NCI-H2227 (cell line): ENCODE results near the gene SLC30A10.
A peak's percentile ranks its signal among the peaks of the same experiment; 100 is the strongest.
"Not testable (repeated sequence)": the region's sequence is repeated elsewhere in the genome, so short reads cannot be mapped to it uniquely, and the experiment has no call there.

Source experiments
- DNase-seq: peaks from one replicate; lab custom pipeline; 2025; ENCODE audit not compliant: unreplicated experiment; lab: John Stamatoyannopoulos, UW

The SLC30A10 gene

GRCh38 chr1:219927956-219928790 is at the start of gene SLC30A10:
SLC30A10 (minus strand) TSS chr1:219928557; CDS start chr1:219928440, 117 bp downstream.
- DNase-seq = peak; percentile 69

- DNase-seq = no peak
These were observed 44.9 kb upstream of the SLC30A10 start for GRCh38 chr1:219973213-219973612.

DNA sequence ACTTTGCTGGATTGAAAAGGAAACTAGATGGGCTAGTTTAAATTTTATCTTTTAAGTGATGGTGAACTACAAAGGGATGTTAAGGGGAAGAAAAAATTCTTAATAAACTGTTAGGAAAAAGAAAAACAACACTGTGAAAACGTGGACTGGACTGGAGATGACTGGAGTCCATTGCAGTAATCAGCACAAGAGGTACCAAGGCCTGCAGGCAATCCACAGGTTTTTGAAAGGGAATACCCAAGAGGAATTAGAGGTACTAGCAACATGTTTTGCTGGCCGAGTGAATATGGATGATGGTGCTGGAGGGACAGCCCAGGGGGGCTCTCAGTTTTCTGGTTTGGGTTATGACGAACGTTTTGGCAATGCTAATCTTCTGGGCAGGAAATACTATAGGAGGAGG is 39.0 kb upstream of the SLC30A10 start:
- no peak for DNase-seq

GRCh38 chr1:219966071-219966349 is 37.7 kb upstream of the SLC30A10 start:
- DNase-seq = no peak

- DNase-seq = no peak
These were observed 37.1 kb upstream of the SLC30A10 start for GRCh38 chr1:219965285-219966070.

DNA sequence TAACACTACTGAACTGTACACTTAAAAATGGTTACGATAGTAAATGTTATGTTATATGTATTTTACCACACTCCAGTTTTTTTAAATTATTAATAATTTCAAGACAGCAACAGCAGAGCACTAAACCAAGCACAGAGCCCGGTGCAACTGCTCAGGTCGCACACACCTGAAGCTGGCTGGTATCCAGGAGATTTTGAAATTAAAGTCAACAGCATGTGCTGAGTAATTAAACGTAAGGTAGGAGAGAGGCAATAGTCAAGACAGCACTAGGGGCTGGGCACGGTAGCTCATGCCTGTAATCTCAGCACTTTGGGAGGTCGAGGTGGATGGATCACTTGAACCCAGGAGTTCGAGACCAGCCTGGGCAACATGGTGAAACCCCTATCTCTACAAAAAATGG is 35.1 kb upstream of the SLC30A10 start:
- DNase-seq = no peak

DNA sequence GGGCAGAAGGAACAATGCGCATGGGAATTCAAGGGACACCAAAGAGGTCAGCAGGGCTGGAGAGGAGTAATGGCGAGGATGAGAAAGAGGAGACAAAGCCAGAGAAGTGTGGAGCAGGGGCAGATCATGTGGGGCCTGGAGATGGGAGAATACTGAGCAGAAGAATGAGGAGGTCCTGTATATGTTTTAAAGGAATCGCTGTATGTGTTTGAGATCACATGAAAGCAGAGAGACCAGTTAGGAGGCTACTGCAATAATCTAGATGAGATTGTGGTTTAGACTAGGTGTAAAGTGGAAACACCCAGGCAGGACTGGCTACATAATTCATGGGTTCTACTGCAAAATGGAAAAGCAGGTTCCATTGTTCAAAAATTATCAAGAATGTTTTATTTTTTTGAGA is 33.3 kb upstream of the SLC30A10 start:
- no peak for DNase-seq

DNA sequence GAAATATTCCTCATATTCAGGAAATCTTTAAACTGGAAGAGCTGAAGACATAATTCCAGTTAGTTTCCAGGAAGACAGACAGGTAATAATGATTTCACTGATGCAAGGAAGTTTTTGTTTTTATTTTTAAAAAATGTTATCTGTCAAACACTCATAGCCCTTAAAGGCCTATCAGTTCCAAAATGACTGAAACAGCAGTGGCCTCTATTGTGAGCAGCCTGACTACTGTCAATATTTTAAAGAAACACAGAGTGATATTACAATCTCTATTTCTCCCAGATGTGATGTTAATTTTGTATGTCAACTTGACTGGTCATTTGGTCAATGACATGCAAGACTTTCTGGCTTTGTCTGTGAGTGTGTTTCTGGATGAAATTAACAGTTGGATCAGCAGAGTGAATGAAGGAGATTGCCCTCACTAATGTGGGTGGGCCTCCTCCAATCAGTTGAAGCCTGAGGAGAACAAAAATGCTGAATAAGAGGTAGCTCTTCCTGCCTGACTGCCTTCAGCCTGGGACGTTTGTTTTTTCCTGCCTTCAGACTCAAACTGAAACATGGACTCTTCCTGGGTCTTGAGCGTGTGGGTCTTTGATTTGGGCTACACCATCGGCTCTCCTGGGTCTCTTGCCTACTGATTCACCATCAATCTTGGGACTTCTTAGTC is 31.3 kb upstream of the SLC30A10 start:
- no peak for DNase-seq

DNA sequence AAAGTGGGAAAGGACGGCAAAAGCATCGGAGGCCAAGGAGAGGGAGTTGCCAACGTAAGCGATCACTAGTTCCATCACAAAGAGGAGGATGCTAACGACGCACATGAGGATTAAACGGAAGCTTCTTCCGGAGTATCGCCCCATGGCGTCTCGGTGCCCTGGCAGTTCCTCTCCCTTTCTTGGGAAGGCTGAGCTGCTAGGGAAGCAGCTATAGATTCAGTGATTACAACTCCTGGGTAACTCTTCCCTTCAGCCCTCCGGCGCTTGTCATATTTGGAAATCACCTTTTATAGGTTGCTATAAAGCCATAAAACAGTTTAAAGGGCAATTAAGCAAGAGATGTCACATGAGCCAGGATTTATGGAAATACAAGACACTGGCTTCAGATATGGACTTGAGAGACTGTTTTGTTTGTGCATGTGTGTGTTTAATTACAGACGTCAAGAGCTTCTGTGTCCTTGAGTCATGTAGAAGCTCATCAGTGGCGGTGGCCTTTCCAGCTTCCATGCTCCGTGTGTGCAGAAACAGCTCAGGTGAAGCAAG is 30.6 kb upstream of the SLC30A10 start:
- no peak for DNase-seq

DNA sequence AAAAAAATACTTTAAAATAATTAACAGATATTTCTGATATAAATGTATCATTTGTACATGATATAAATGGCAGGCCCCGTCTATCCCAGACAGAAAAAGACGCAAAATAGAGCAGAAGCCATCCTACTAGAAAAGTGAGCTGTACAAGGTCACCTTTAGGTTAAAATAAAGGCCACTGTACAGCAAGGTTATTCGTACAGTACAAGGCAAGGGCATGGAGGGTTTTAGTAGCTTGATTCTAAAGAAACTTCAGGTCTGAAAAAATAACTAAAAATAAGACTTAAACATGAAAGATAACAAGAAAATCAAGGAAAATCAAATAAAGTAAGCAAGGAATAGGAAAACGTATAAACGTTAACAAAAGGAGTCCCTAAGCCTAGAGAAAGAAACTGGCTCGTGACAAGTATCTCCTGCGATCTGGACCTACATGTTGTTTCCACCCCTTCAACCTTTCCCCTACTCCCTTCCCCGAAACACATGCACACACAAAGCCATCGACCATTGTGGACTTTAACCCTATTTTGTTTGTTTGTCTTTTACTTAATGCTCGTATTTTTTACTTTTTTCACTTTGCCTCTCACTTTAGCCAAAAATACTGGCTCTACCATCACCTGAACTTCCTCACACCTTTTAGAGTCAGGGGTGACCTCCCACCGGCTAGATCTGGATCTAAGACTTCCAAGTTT is 26.5 kb upstream of the SLC30A10 start:
- DNase-seq = no peak

DNA sequence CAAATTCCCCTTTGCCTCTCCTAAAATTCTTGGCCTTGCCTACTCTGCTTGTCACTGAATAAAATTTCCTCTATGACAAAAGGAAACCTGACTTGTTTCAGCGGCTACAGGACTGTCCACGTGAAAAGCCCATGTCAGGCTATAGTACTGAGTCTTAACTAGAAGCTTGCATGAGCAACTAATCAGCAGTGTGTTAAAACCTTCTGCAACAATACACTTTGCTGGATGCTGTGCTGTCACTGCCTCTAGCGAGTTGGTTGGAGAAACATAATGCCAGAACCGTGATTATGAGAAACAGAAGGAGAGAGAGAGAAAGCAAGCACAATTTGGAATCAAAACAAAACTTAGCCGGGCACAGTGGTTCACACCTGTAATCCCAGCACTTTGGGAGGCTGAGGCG is 25.7 kb upstream of the SLC30A10 start:
- no peak for DNase-seq

DNA sequence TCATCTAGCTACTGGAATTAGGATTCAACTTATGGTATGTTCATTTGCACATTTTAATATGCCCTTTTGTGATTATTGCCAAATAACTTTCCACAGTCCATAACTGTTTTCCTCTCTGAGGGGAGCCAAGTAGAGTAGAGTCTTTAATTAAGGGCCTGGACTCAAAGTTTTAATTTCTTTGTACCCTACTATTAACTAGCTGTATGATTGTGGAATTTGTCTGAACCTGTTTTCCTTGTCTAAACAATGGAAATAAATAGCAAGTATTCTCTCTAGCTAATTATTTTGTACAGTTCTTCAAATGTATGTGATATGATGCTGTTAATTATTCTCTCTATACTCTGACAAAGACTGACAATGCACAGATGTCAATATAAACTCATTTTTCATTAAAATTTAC is 24.0 kb upstream of the SLC30A10 start:
- DNase-seq = no peak

DNA sequence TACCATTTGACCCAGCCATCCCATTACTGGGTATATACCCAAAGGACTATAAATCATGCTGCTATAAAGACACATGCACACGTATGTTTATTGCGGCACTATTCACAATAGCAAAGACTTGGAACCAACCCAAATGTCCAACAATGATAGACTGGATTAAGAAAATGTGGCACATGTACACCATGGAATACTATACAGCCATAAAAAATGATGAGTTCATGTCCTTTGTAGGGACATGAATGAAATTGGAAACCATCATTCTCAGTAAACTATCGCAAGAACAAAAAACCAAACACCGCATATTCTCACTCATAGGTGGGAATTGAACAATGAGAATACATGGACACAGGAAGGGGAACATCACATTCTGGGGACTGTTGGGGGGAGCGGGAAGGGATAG is 20.9 kb upstream of the SLC30A10 start:
- not testable (repeated sequence) for DNase-seq

DNA sequence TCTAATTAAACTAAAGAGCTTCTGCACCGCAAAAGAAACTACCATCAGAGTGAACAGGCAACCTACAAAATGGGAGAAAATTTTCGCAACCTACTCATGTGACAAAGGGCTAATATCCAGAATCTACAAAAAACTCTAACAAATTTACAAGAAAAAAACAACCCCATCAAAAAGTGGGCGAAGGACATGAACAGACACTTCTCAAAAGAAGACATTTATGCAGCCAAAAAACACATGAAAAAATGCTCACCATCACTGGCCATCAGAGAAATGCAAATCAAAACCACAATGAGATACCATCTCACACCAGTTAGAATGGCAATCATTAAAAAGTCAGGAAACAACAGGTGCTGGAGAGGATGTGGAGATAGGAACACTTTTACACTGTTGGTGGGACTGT is 20.4 kb upstream of the SLC30A10 start:
- not testable (repeated sequence) for DNase-seq

GRCh38 chr1:219945795-219946194 is 17.4 kb upstream of the SLC30A10 start:
- no peak for DNase-seq

DNA sequence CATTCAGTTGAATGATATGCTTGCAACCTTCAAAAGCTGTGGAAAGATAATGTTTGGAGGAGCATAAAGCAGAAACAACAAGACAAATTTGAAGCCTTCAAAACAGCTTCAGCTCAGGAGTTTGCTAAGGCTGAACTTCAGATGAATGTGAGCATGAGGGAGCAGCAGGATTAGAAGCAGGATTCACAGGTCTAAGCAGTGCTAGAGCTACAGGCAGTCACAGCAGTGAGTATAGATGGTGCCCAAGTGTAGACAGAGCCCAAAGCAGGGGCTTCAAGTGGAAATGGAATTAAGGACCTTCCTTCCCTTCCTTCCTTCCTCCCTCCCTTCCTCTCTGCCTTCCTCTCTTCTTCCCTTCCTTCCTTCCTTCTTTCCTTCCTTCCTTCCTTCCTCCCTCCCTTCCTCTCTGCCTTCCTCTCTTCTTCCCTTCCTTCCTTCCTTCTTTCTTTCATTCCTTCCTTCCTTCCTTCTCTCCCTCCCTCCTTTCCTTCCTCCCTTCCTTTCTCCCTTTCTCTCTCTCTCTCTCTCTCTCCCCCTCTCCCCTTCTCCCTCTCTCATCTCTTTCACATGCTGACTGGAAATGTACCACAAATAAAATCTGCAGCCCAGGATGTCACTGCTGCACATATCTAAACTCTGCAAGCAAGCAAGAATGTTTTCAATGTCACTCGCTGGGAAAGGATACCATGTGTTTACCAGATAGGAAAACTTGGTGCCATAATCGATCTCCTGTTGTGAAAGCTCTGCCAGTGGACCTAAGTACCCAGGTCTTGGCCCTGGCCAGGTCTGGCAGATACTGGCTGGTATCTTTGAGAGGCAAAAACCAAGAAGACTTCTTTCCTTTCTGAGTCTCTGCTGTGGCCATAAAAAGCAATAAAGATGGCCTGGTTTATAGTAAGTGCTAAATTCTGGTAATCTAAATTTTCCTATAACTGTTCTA is 13.1 kb upstream of the SLC30A10 start:
- DNase-seq = no peak

DNA sequence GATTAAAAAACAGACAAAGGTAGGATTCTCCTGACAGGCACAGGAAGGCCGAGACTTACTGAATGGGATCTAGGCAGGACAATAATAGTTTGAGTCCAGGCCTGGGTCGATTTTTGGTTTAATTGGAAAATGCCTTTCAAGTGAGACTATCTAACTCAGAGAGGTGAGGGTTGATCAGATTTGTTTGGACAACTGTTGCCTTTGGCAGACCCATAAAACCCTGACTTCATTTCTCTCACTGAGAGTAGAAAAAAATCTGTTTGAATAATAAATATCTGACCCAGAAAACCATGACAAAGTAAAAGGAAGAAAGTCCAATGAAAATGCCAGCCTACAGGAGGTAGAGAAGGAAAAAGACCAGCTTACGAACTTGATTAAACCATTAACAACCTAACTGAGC is 12.3 kb upstream of the SLC30A10 start:
- DNase-seq = no peak

- DNase-seq = no peak
These were observed 10.3 kb upstream of the SLC30A10 start for GRCh38 chr1:219938706-219939105.

DNA sequence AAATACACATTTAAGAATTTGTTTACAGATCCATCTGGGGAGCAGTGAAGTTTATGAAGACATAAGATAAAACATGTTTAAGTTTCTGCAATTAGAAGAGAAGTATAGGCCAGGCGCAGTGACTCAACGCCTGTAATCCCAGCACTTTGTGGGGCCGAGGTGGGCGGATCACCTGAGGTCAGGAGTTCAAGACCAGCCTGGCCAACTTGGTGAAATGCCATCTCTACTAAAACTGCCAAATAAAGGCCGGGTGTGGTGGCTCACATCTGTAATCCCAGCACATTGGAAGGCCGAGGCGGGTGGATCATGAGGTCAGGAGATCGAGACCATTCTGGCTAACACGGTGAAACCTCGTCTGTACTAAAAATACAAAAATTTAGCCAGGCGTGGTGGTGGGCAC is 5.4 kb upstream of the SLC30A10 start:
- not testable (repeated sequence) for DNase-seq

DNA sequence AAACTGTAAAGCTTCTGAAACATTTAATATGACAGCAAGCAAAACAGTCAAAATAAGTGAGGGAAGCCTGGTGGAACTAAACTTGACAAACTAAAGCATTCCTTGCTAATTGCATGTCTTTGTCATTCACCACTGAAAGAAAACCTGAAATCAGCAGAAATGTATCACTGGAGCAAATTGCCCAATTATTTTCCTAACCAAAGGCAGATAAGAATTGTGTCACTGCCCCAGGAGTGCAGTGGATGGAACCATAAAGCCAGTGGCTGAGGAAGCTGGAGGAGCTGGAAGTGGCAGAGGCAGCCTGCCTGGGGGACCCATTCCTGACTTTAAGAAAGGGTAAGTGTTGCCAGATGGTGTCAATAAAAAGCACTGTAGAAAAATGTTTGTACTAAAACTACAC is 2.7 kb upstream of the SLC30A10 start:
- peak; percentile 14 for DNase-seq
